ACHN (cell line): ENCODE results near the gene ZNF234.
"Not testable (repeated sequence)": the region's sequence is repeated elsewhere in the genome, so short reads cannot be mapped to it uniquely, and the experiment has no call there.

Experiments used
- DNase-seq: peaks from one replicate; pipeline ENCODE4 v3.0.0-alpha.2; 2015
- in situ Hi-C: cut with HindIII; loops from 2 replicates; pipeline ENCODE4 v1.10.0; 2017; ENCODE audit warnings: low sequenced_read_pairs, low pct_ligation_motif_present, low pct_unique_long_range_greater_than_20kb

The ZNF234 gene

DNA sequence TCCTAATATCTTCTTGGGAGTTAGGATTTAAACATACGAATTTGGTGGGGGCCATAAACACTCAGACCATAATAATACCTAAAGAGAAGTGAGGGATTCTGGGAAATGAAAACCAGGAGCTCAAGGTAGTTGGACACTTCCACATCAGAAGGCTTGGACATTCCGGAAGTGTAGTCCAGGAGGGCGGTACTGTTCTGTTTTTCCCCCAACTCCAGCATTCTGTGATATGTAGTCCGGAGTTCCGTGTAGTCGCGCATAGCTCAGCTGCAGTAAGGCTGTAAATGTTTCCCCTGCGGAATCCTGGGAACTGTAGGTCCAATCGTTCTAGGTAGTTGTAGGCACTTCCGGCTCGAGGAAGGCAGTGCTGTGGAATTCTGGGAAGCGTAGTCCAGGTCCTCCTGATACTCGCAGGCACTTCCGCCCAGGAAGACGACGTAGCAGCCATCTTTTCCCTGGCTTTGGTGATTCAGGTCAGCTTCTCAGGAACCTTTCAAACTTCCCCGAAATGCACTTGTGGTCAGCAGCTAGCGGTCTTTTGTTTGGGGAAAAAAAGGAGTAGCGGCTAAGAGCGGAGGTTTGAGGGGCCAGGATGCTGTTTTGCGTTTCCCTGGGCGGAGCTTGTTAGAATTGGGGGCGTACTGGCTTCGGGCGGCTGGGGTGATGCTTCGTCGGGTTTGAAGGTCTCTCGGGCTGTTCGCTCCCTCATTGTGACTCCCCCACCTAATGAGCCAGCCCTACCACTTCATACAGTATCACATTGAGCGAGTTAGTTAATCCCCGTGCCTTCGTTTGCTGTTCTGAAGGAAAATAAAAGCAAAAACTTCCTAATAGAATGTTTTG lies 23.5 kb downstream of the ZNF234 start, which contains the start of gene ZNF226:
Gene ZNF226, plus strand, starts transcription at position 428 of the 840 bp plus-strand sequence. CDS start 4,981 bp downstream, outside the sequence.
- peak; percentile 97 for DNase-seq
- in situ Hi-C loops, result no loop called here

DNA sequence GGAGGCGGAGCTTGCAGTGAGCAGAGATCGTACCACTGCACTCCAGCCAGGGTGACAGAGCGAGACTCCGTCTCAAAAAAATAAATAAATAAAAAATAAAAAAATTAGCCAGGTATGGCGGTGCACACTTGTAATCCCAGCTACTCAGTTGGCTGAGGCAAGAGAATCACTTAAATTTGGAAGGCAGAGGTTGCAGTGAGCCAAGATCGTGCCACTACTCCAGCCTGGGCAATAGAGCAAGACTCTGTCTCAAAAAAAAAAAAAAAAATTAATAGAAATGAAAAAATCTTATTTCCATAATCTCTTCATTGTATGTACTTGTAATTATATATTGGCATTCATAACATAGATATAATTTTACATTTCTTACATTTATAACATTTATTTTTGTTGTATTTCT lies 29.3 kb downstream of the ZNF234 start:
- in situ Hi-C loops, DNase-seq: not testable (repeated sequence)

DNA sequence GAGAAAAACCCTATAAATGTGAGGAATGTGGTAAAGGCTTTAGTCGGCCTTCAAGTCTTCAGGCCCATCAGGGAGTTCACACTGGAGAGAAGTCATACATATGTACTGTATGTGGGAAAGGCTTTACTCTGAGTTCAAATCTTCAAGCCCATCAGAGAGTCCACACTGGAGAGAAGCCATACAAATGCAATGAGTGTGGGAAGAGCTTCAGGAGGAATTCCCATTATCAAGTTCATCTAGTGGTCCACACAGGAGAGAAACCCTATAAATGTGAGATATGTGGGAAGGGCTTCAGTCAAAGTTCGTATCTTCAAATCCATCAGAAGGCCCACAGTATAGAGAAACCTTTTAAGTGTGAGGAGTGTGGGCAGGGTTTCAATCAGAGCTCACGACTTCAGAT lies 35.2 kb downstream of the ZNF234 start:
- in situ Hi-C loops, result no loop called here

GRCh38 chr19:44180968-44181367 lies 39.6 kb downstream of the ZNF234 start:
- in situ Hi-C loops, result no loop called here
- no peak for DNase-seq

More for the DNA sequence above, 35.2 kb downstream of the ZNF234 start:
- no peak for DNase-seq

DNA sequence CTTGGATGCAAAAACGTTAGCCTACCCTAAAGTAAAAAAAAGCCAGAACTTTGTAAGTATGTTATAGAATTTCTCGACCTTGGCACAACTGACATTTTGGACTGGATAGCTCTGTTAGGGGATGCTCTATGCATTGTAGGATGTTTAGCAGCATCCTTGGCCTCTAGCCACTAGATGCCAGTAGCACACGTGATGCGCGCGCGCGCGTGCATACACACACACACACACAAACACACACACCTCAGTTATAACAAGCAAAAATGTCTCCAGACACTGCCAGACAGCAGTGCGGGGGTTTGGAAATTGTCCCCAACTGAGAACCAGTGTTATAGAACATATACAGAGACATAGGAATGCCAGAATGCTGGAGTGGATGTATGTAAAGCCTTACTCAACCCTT lies 40.8 kb downstream of the ZNF234 start:
- in situ Hi-C loops, result no loop called here
- no peak for DNase-seq

GRCh38 chr19:44190020-44190419 lies 48.7 kb downstream of the ZNF234 start:
- no peak for DNase-seq
- in situ Hi-C loops, result no loop called here

- no peak for DNase-seq
- in situ Hi-C loops, result no loop called here
Observed at GRCh38 chr19:44192127-44192526, 50.8 kb downstream of the ZNF234 start.

GRCh38 chr19:44196772-44197171 lies 55.4 kb downstream of the ZNF234 start:
- in situ Hi-C loops, result no loop called here
- no peak for DNase-seq

DNA sequence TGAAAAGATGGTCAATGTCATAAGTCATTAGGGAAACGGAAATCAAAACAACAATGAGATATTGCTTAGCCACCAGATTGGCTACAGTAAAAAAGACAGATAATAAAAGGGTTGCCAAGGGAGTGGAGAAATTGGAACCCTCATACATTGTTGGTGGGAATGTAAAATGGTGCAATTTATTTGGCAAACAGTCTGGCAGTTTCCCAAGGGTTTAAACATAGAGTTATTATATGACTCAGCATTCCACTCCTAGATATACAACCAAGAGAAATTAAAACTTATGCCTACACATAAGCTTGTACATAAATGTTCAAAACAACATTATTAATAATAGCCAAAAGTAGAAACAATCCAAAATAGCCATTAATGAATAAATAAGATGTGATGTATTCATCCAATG lies 61.1 kb downstream of the ZNF234 start:
- no peak for DNase-seq
- in situ Hi-C loops, result no loop called here

- DNase-seq, result no peak
- in situ Hi-C loops, result no loop called here
Observed at GRCh38 chr19:44202974-44203373, 61.6 kb downstream of the ZNF234 start.

DNA sequence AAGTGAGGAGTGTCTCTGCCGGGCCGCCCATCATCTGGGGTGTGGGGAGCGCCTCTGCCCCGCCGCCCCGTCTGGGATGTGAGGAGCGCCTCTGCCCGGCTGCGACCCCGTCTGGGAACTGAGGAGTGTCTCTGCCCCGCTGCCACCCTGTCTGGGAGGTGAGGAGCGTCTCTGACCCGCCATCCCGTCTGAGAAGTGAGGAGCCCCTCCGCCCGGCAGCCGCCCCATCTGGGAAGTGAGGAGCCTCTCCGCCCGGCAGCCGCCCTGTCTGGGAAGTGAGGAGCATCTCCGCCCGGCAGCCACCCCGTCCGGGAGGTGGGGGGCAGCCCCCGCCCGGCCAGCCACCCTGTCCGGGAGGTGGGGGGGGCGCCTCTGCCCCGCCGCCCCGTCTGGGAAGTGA lies 62.5 kb downstream of the ZNF234 start:
- DNase-seq, in situ Hi-C loops: not testable (repeated sequence)

- in situ Hi-C loops, result no loop called here
- no peak for DNase-seq
Observed at GRCh38 chr19:44204772-44205171, 63.4 kb downstream of the ZNF234 start.

DNA sequence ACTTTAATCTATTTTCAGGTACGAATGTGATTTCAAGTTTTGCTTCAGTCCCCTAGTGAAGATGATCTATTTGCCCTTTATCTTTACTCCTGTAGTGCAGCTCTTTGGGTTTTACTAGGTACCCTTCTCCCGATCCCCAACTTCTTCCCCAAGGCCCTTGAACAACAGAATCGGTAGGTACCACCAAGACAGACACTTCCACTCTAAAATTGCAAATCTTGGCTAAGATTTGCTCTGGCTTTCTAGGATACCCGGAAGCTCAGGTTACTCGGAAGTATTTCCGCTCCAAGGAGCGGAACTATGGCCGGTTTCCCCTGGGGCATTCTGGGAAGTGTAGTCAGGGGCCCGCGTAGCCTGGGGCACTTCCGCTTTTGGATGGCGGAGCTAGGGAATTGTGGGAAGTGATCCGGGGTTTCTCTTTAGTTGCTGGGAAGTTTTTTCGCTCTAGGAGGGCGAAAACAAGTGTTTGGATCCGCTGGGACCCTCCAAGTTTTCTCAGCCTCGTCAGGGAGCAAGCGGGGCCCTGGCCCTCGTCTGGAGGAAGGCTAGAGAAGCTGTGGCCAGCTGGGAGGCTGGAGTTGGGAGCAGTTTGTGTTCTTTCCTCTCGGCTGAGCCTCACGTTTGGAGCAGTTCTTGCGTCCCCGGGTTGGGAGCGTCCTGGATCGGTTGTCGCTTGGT lies 65.9 kb downstream of the ZNF234 start:
- DNase-seq, result peak; percentile 92
- in situ Hi-C loops, result no loop called here
